HCT116 (cell line): ENCODE results near the gene PRPF6. TPM values are rescaled to one million over a fixed set of nuclear protein-coding genes. Genes with fewer than 3 reads are reported as not detected.

ENCODE experiments used
- ATAC-seq: fragments of 200-7000 bp; cut with Tn5 transposase; 2 replicates; pipeline ENCODE4 v1.9.1; 2020; ENCODE audit warnings: mild to moderate bottlenecking, moderate library complexity
- BruUV-seq: library from RNA; stranded (reverse); fragments of 400-500 nt; replicated peaks from 2 replicates; lab custom pipeline; 2021; lab: Mats Ljungman, UMichigan
- CTCF ChIA-PET: fragments of 300-600 bp; sonication (Branson Sonifier 250); formaldehyde crosslinking; loops from one replicate; lab custom pipeline; 2021; ENCODE audit warnings: antibody characterized with exemption; lab: Charles Lee
- POLR2A ChIA-PET: fragments of 300-600, 350-600 bp; sonication (Branson Sonifier 250); formaldehyde crosslinking; loops from one replicate; lab custom pipeline; 2021; ENCODE audit warnings: antibody characterized with exemption; lab: Charles Lee
- RAD21 ChIA-PET, 2 experiments: fragments of 300-600 bp; sonication (Branson Sonifier 250); formaldehyde crosslinking; loops; one replicate each; lab custom pipeline; 2023; ENCODE audit warnings: low total read pairs in 2 of 2; ENCODE audit not compliant: uncharacterized antibody in 2 of 2, unreplicated experiment in 2 of 2, low non-redundant PET in 1 of 2; lab: Charles Lee
- DNase-seq: peaks from one replicate; pipeline ENCODE4 v3.0.0-alpha.2; 2010; ENCODE audit warnings: low read depth, low spot score
- H2AFZ ChIP-seq: fragments of 200-600 bp; shearing (Covaris generic), sonication (generic); 2 replicates; pipeline ENCODE4 v1.6.1; 2017; ENCODE audit warnings: low read depth, mixed run types, mixed read lengths, antibody characterized with exemption, low read length; ENCODE audit not compliant: poor library complexity, severe bottlenecking
- H3K27ac ChIP-seq: 2 replicates; pipeline ENCODE4 v1.5.1; 2012; ENCODE audit warnings: low read depth, low read length
- H3K27me3 ChIP-seq: fragments of 200-600 bp; sonication (generic); 2 replicates; pipeline ENCODE4 v1.6.1; 2016; ENCODE audit warnings: mixed run types, low read length, mixed read lengths; ENCODE audit not compliant: insufficient read depth
- H3K36me3 ChIP-seq, 2 experiments: fragments of 200-500 bp in 1 of 2; fragments of 200-600 bp in 1 of 2; sonication (Bioruptor generic) in 1 of 2; sonication (generic) in 1 of 2; 2 replicates each; pipeline versions ENCODE4 v1.5.1 to v1.6.1; 2014 to 2016; ENCODE audit warnings: low read length in 2 of 2, inconsistent platforms in 1 of 2, mixed read lengths in 1 of 2, mixed run types in 1 of 2; ENCODE audit not compliant: insufficient read depth in 2 of 2, control insufficient read depth in 1 of 2
- H3K4me1 ChIP-seq, 2 experiments: fragments of 200-600 bp in 1 of 2; sonication (generic) in 1 of 2; 2 replicates each; pipeline versions ENCODE4 v1.5.1 to v1.6.1; 2012 to 2017; ENCODE audit warnings: low read length in 2 of 2, inconsistent platforms in 1 of 2, mild to moderate bottlenecking in 1 of 2, mixed read lengths in 1 of 2, mixed run types in 1 of 2, moderate library complexity in 1 of 2; ENCODE audit not compliant: insufficient read depth in 2 of 2, control insufficient read depth in 1 of 2
- H3K4me2 ChIP-seq: fragments of 200-600 bp; sonication (generic); 2 replicates; pipeline ENCODE4 v1.6.1; 2017; ENCODE audit warnings: mixed run types, low read length, mixed read lengths
- H3K4me3 ChIP-seq, 2 experiments: fragments of 200-600 bp in 1 of 2; sonication (generic) in 1 of 2; replicated peaks in 1 of 2; 2 replicates each; pipeline ENCODE4 v1.5.1; 2011 to 2016; ENCODE audit warnings: low read length in 2 of 2, control low read depth in 1 of 2, low read depth in 1 of 2, mild to moderate bottlenecking in 1 of 2, mixed read lengths in 1 of 2, mixed run types in 1 of 2
- H3K79me2 ChIP-seq: fragments of 200-600 bp; sonication (generic); 2 replicates; pipeline ENCODE4 v1.6.1; 2017; ENCODE audit warnings: mild to moderate bottlenecking, mixed run types, low read length, moderate library complexity, mixed read lengths; ENCODE audit not compliant: insufficient read depth
- H3K9ac ChIP-seq: fragments of 200-600 bp; sonication (generic); 2 replicates; pipeline ENCODE4 v1.6.1; 2016; ENCODE audit warnings: low read length, mixed read lengths
- H3K9me2 ChIP-seq: fragments of 200-600 bp; sonication (generic), shearing (Covaris generic); 2 replicates; pipeline ENCODE4 v1.6.1; 2017; ENCODE audit warnings: mixed run types, mild to moderate bottlenecking, moderate library complexity; ENCODE audit not compliant: insufficient read depth
- H3K9me3 ChIP-seq, 2 experiments: fragments of 200-500 bp in 1 of 2; fragments of 200-600 bp in 1 of 2; sonication (Bioruptor generic) in 1 of 2; sonication (generic) in 1 of 2; 2 replicates each; pipeline ENCODE4 v1.6.1; 2014 to 2017; ENCODE audit warnings: low read length in 2 of 2, mixed read lengths in 2 of 2, inconsistent platforms in 1 of 2, low read depth in 1 of 2, mild to moderate bottlenecking in 1 of 2, mixed run types in 1 of 2, moderate library complexity in 1 of 2; ENCODE audit not compliant: control insufficient read depth in 1 of 2, insufficient read depth in 1 of 2
- H4K20me1 ChIP-seq: fragments of 200-600 bp; sonication (generic), shearing (Covaris generic); 2 replicates; pipeline ENCODE4 v1.6.1; 2017; ENCODE audit warnings: mixed run types, mild to moderate bottlenecking, moderate library complexity; ENCODE audit not compliant: insufficient read depth
- CBX3 ChIP-seq: IDR thresholded peaks from 2 replicates; pipeline ENCODE4 v1.6.1; 2012; ENCODE audit warnings: low read depth
- EGR1 ChIP-seq: IDR thresholded peaks from 2 replicates; pipeline ENCODE4 v1.6.1; 2012; ENCODE audit warnings: low read depth
- EZH2 ChIP-seq: fragments of 200-600 bp; sonication (generic); IDR thresholded peaks from 2 replicates; pipeline ENCODE4 v1.6.1; 2017; ENCODE audit warnings: antibody characterized with exemption, mixed run types
- FOSL1 ChIP-seq: IDR thresholded peaks from 2 replicates; pipeline ENCODE4 v1.6.1; 2012; ENCODE audit warnings: low read depth
- JUND ChIP-seq: IDR thresholded peaks from 2 replicates; pipeline ENCODE4 v1.6.1; 2012
- POLR2A ChIP-seq: IDR thresholded peaks from 2 replicates; pipeline ENCODE4 v1.7.0; 2011; ENCODE audit warnings: borderline replicate concordance; ENCODE audit not compliant: insufficient read depth, insufficient read length; ENCODE audit errors: extremely low read depth
- POLR2AphosphoS5 ChIP-seq: IDR thresholded peaks from 2 replicates; pipeline ENCODE4 v1.6.1; 2011; ENCODE audit warnings: mild to moderate bottlenecking, low read depth, low read length, moderate library complexity
- RAD21 ChIP-seq: IDR thresholded peaks from 2 replicates; pipeline ENCODE4 v1.6.1; 2012; ENCODE audit warnings: low read depth, mild to moderate bottlenecking
- SIN3A ChIP-seq: IDR thresholded peaks from 2 replicates; pipeline ENCODE4 v1.6.1; 2012; ENCODE audit warnings: low read depth
- TCF7L2 ChIP-seq: IDR thresholded peaks from 2 replicates; pipeline ENCODE4 v1.7.0; 2011; ENCODE audit warnings: borderline replicate concordance, inconsistent platforms; ENCODE audit not compliant: insufficient read depth, insufficient read length; ENCODE audit errors: extremely low read depth
- YY1 ChIP-seq: IDR thresholded peaks from 2 replicates; pipeline ENCODE4 v1.6.1; 2011; ENCODE audit warnings: low read length, low read depth, moderate library complexity, mild to moderate bottlenecking; ENCODE audit not compliant: insufficient replicate concordance; ENCODE audit errors: extremely low read depth
- ZFX ChIP-seq: fragments of 450-650 bp; IDR thresholded peaks from 2 replicates; pipeline ENCODE4 v1.6.1; 2017
- ZNF274 ChIP-seq: fragments of 200-500 bp; sonication (Bioruptor generic); IDR thresholded peaks from 2 replicates; pipeline ENCODE4 v1.6.1; 2014; ENCODE audit warnings: mild to moderate bottlenecking, low read depth, low read length, inconsistent platforms
- intact Hi-C: fragments of 100-400 bp; cut with micrococcal nuclease; formaldehyde crosslinking; loops from 2 replicates; pipeline ENCODE4 v1.10.0; 2022
- total RNA-seq: library from RNA; stranded (reverse); gene quantifications from one replicate; pipeline ENCODE4 v1.2.1, GENCODE V29; 2021; ENCODE audit not compliant: unreplicated experiment
- TF ChIP-seq, protein P1 (sequence below): IDR thresholded peaks from 2 replicates; pipeline ENCODE4 v1.6.1; 2012
- TF ChIP-seq, protein P2 (sequence below): IDR thresholded peaks from 2 replicates; pipeline ENCODE4 v1.6.1; 2011; ENCODE audit warnings: mild to moderate bottlenecking, low read length, moderate library complexity; ENCODE audit not compliant: insufficient replicate concordance; ENCODE audit errors: extremely low read depth
- TF ChIP-seq, protein P3 (sequence below): IDR thresholded peaks from 2 replicates; pipeline ENCODE4 v1.6.1; 2012; ENCODE audit warnings: low read depth
- TF ChIP-seq, protein P4 (sequence below): IDR thresholded peaks from 2 replicates; pipeline ENCODE4 v1.6.1; 2012
- TF ChIP-seq, protein P5 (sequence below), 3 experiments: fragments of 200-600 bp in 1 of 3; sonication (generic) in 1 of 3; IDR thresholded peaks in 2 of 3; conservative IDR thresholded peaks in 1 of 3; 2 replicates each; pipeline ENCODE4 v1.5.1; 2012 to 2017; ENCODE audit warnings: low read depth in 2 of 3, low read length in 2 of 3, antibody characterized with exemption in 1 of 3, borderline replicate concordance in 1 of 3, control low read depth in 1 of 3, mild to moderate bottlenecking in 1 of 3, mixed read lengths in 1 of 3, mixed run types in 1 of 3, moderate library complexity in 1 of 3; ENCODE audit not compliant: insufficient read depth in 1 of 3

PRPF6 gene
- total RNA-seq, 1 experiment from 2014 or later: 74.9 TPM

- no TSS peak for BruUV-seq
- no peak overlapping the region for H3K4me2 ChIP-seq
- CTCF ChIA-PET: interaction anchor here (2.6 kb wide), 1 partner anchor 16 kb away, joined by 35 read pairs; no protein-coding TSS in a partner anchor
- no peak overlapping the region for H3K4me3 ChIP-seq
- no peaks in the 10 kb centered on the region for H4K20me1 ChIP-seq
- DNase-seq (no peak), ATAC-seq (no peak)
- H3K79me2 ChIP-seq: no peaks in the 10 kb centered on the region
- no peaks in the 10 kb centered on the region for H3K27me3 ChIP-seq
- no peak for TF ChIP-seq YY1
- no peak for TF ChIP-seq POLR2AphosphoS5
- TF ChIP-seq SIN3A: no peak
- TF ChIP-seq, protein P1, sequence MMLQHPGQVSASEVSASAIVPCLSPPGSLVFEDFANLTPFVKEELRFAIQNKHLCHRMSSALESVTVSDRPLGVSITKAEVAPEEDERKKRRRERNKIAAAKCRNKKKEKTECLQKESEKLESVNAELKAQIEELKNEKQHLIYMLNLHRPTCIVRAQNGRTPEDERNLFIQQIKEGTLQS: no peak
- no peak for TF ChIP-seq EGR1
- TF ChIP-seq, protein P2, sequence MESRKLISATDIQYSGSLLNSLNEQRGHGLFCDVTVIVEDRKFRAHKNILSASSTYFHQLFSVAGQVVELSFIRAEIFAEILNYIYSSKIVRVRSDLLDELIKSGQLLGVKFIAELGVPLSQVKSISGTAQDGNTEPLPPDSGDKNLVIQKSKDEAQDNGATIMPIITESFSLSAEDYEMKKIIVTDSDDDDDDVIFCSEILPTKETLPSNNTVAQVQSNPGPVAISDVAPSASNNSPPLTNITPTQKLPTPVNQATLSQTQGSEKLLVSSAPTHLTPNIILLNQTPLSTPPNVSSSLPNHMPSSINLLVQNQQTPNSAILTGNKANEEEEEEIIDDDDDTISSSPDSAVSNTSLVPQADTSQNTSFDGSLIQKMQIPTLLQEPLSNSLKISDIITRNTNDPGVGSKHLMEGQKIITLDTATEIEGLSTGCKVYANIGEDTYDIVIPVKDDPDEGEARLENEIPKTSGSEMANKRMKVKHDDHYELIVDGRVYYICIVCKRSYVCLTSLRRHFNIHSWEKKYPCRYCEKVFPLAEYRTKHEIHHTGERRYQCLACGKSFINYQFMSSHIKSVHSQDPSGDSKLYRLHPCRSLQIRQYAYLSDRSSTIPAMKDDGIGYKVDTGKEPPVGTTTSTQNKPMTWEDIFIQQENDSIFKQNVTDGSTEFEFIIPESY: no peak
- no peak for TF ChIP-seq EZH2
- TF ChIP-seq, protein P3, sequence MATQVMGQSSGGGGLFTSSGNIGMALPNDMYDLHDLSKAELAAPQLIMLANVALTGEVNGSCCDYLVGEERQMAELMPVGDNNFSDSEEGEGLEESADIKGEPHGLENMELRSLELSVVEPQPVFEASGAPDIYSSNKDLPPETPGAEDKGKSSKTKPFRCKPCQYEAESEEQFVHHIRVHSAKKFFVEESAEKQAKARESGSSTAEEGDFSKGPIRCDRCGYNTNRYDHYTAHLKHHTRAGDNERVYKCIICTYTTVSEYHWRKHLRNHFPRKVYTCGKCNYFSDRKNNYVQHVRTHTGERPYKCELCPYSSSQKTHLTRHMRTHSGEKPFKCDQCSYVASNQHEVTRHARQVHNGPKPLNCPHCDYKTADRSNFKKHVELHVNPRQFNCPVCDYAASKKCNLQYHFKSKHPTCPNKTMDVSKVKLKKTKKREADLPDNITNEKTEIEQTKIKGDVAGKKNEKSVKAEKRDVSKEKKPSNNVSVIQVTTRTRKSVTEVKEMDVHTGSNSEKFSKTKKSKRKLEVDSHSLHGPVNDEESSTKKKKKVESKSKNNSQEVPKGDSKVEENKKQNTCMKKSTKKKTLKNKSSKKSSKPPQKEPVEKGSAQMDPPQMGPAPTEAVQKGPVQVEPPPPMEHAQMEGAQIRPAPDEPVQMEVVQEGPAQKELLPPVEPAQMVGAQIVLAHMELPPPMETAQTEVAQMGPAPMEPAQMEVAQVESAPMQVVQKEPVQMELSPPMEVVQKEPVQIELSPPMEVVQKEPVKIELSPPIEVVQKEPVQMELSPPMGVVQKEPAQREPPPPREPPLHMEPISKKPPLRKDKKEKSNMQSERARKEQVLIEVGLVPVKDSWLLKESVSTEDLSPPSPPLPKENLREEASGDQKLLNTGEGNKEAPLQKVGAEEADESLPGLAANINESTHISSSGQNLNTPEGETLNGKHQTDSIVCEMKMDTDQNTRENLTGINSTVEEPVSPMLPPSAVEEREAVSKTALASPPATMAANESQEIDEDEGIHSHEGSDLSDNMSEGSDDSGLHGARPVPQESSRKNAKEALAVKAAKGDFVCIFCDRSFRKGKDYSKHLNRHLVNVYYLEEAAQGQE: no peak
- no peak for TF ChIP-seq ZFX
- no peak for TF ChIP-seq JUND
- no peak for TF ChIP-seq POLR2A
- TF ChIP-seq FOSL1: no peak
- no peak for TF ChIP-seq RAD21
- TF ChIP-seq ZNF274: no peak
- no peak for TF ChIP-seq TCF7L2
- TF ChIP-seq, protein P4, sequence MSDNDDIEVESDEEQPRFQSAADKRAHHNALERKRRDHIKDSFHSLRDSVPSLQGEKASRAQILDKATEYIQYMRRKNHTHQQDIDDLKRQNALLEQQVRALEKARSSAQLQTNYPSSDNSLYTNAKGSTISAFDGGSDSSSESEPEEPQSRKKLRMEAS: no peak
- TF ChIP-seq CBX3: no peak
- TF ChIP-seq, protein P5, sequence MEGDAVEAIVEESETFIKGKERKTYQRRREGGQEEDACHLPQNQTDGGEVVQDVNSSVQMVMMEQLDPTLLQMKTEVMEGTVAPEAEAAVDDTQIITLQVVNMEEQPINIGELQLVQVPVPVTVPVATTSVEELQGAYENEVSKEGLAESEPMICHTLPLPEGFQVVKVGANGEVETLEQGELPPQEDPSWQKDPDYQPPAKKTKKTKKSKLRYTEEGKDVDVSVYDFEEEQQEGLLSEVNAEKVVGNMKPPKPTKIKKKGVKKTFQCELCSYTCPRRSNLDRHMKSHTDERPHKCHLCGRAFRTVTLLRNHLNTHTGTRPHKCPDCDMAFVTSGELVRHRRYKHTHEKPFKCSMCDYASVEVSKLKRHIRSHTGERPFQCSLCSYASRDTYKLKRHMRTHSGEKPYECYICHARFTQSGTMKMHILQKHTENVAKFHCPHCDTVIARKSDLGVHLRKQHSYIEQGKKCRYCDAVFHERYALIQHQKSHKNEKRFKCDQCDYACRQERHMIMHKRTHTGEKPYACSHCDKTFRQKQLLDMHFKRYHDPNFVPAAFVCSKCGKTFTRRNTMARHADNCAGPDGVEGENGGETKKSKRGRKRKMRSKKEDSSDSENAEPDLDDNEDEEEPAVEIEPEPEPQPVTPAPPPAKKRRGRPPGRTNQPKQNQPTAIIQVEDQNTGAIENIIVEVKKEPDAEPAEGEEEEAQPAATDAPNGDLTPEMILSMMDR (IDR thresholded peaks at IDR 0.05 in 2 of 3, conservative IDR thresholded peaks at IDR 0.05 in 1 of 3; ENCODE audit: borderline replicate concordance in 1 of 3, insufficient read depth in 1 of 3, low read depth in 2 of 3, low read length in 2 of 3): no peak
- H3K9me2 ChIP-seq: no peaks in the 10 kb centered on the region
- no peaks in the 10 kb centered on the region for H3K9me3 ChIP-seq
- H3K36me3 ChIP-seq: no peaks in the 10 kb centered on the region
- intact Hi-C loops: loop anchor here (10.0 kb wide), 1 partner anchor 351 kb away; the partner anchor contains the start of genes ARFRP1 and ZGPAT
- RAD21 ChIA-PET: interaction anchor here in 1 of 2 experiments (1.0 kb wide), 1 partner anchor 17 kb away, joined by 3 read pairs; no protein-coding TSS in a partner anchor
- POLR2A ChIA-PET: interaction anchor here (1.3 kb wide), 1 partner anchor 9 kb away, joined by 3 read pairs; no protein-coding TSS in a partner anchor
- peaks cover 9 to 34% of the 10 kb centered on the region in 2 experiments; a peak in 3 of 4 replicates for H3K4me1 ChIP-seq
- H3K9ac ChIP-seq: no peak overlapping the region
- no peak overlapping the region for H2AFZ ChIP-seq
- no peak overlapping the region for H3K27ac ChIP-seq
Measured at GRCh38 chr20:64055396-64055892, 74.5 kb downstream of the PRPF6 start.
